Activated T-cell treated with anti-CD3 and anti-CD28 coated beads for 24 hours (primary cell): ENCODE measurements around the gene ARID1A.

Source experiments
- DNase-seq: peaks from one replicate; pipeline ENCODE4 v3.0.0-alpha.2; 2020; ENCODE audit warnings: low read depth

ARID1A gene

DNA sequence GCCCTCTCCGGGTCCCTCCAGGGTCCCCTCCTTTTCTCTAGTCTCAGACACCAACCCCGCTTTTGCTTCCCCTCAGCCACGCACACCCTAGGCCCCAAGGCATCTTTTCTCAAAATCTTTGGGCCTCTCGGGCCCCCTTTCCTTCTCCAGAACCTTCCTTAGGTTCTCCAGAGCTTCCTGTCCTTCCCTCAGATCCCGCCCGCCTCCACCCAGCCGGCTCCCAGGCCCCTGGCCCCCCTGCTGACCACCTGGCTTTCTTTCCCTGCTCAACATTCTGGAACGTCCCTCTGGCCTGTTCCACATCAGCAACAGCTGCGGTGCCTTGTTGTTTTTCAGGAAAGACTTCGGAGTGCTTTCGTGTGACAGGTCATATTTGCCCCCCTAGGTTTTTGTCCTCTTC is 131.8 kb downstream of the ARID1A start:
- no peak for DNase-seq

DNA sequence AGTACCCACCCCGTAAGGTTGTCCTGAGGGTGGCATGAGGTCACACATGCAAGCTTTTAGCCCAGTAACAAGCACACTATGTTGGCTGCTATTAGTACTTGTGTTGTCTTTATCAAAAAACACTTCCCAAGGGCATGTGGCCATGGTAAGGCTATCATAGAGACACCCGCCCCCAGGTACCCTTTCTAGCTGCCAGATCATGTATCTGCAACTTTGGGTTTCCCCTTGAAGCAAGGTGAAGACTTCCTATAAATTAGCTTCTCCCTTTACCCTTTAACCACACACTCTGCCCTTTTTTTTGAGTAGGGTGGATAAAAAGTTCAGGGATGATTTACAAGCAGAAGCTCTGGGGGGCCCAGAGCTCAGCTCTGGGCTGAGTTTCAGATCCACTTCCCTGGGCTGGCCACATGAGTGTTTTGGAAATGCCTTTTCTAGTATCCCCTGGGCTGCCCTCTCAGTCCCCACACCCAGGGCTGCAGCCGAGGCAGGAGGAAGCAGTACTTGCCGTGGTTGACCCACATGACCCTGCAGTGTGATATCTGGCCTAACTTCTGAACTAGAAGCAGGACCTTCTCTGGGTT is 132.7 kb downstream of the ARID1A start:
- no peak for DNase-seq

DNA sequence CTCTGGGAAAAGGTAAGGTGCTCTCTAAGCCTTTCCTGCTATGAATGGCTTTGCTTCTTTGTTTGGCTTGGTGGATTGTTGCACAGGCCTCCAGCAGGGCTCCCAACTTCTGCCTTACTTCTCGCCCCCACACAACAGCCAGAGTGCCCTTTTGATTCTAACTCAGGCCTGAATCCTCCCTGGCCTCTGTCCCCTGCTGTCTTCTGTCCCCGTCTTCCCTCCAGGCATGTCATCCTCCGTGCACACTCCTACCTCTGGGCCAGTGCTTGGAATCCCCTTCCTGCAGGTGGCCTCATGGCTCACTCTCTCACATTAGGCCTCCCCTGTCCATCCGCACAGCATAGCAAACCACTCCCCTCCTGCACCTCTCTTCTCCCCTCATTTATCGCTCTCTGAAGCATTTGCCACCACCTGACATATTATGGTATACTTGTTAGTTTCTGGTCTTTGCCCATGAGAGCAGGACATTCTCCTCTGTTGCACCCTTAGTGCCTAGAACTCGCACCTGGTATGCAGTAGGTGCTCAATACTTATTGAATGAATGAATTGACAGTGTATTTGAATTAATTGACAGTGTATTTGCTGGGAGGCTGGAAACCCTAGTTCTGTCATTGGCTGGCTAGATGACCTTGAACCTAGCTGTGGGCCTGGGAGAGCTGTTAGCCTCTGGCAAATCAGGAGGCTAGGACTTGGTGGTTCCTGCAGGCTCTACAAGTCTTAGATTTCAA is 133.5 kb downstream of the ARID1A start:
- no peak for DNase-seq

DNA sequence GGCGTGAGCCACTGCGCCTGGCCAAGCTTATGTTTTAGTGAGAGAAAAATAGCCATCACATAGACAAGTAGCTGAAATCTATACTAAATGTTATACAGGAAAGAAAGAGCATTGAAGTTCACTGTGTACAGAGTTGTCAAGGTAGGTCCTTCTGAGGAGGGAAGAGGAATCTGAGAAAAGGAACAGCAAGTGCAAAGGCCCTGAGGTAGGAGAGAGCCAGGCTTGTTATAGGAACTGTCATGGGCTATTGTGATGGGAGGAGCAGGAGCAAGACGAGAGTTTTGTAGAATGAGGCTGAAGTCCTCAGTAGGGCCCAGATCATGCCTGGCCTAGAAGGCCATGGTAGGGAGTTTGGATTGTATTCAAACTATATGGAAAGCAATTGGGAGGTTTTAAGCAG is 135.2 kb downstream of the ARID1A start:
- no peak for DNase-seq
